ENCODE data around the gene INTS1.
"Not testable (repeated sequence)": the region's sequence is repeated elsewhere in the genome, so short reads cannot be mapped to it uniquely, and the experiment has no call there.

Gene INTS1

GRCh38 chr7:1529383-1530116, 25.4 kb upstream of the INTS1 start:
- DNase-seq (ENCODE audit: low spot score), result no peak

GRCh38 chr7:1526271-1526754, 22.1 kb upstream of the INTS1 start:
- no peak for DNase-seq (ENCODE audit: low spot score)

- DNase-seq (ENCODE audit: low spot score), result no peak
These were observed 21.2 kb upstream of the INTS1 start for GRCh38 chr7:1525409-1525808.

GRCh38 chr7:1523844-1524243, 19.7 kb upstream of the INTS1 start:
- DNase-seq (ENCODE audit: low spot score), result no peak

GRCh38 chr7:1523208-1523607, 19.0 kb upstream of the INTS1 start:
- DNase-seq (ENCODE audit: low spot score), result no peak

- no peak for DNase-seq (ENCODE audit: low spot score)
These were observed 17.3 kb upstream of the INTS1 start for GRCh38 chr7:1521456-1521855.

- DNase-seq (ENCODE audit: low spot score), result no peak
These were observed 16.5 kb upstream of the INTS1 start for GRCh38 chr7:1520539-1521234.

GRCh38 chr7:1519322-1519922, 15.2 kb upstream of the INTS1 start:
- not testable (repeated sequence) for DNase-seq (ENCODE audit: low spot score)

- no peak for DNase-seq (ENCODE audit: low spot score)
These were observed 12.5 kb upstream of the INTS1 start for GRCh38 chr7:1516586-1517251.

- not testable (repeated sequence) for DNase-seq (ENCODE audit: low spot score)
These were observed 11.3 kb upstream of the INTS1 start for GRCh38 chr7:1515509-1515967.

- no peak for DNase-seq (ENCODE audit: low spot score)
These were observed 10.8 kb upstream of the INTS1 start for GRCh38 chr7:1514995-1515401.

- DNase-seq (ENCODE audit: low spot score), result no peak
These were observed 10.2 kb upstream of the INTS1 start for GRCh38 chr7:1514407-1514806.

GRCh38 chr7:1513657-1514095, 9.5 kb upstream of the INTS1 start:
- DNase-seq (ENCODE audit: low spot score), result peak; percentile 33

GRCh38 chr7:1512781-1513656, 8.8 kb upstream of the INTS1 start:
- DNase-seq (ENCODE audit: low spot score), result no peak

- no peak for DNase-seq (ENCODE audit: low spot score)
These were observed 7.5 kb upstream of the INTS1 start for GRCh38 chr7:1511444-1512422.

- no peak for DNase-seq (ENCODE audit: low spot score)
These were observed 6.6 kb upstream of the INTS1 start for GRCh38 chr7:1510780-1511154.

- no peak for DNase-seq (ENCODE audit: low spot score)
These were observed 5.0 kb upstream of the INTS1 start for GRCh38 chr7:1509226-1509625.

- DNase-seq (ENCODE audit: low spot score), result no peak
These were observed 4.1 kb upstream of the INTS1 start for GRCh38 chr7:1508277-1508758.

GRCh38 chr7:1505731-1506550, 1.8 kb upstream of the INTS1 start:
- peak; percentile 31 for DNase-seq (ENCODE audit: low spot score)

Measured in cerebellar cortex (tissue), 1 donor.